Stimulated activated CD4-positive, alpha-beta T cell treated with anti-CD3 and anti-CD28 coated beads, Interleukin-1b, Interleukin-23, amount 100 ng/mL, for 1 hour (primary cell): Measurements from ENCODE around the gene COL8A1.
"Not testable (repeated sequence)": the region's sequence is repeated elsewhere in the genome, so short reads cannot be mapped to it uniquely, and the experiment has no call there.

Experiments
- DNase-seq, 2 donors: peaks; one replicate each; pipeline ENCODE4 v3.0.0-alpha.2; 2020; ENCODE audit warnings: low read depth in 2 of 2

COL8A1 gene

GRCh38 chr3:99799422-99799821 lies 161.0 kb downstream of the COL8A1 start:
- no peak for DNase-seq

DNA sequence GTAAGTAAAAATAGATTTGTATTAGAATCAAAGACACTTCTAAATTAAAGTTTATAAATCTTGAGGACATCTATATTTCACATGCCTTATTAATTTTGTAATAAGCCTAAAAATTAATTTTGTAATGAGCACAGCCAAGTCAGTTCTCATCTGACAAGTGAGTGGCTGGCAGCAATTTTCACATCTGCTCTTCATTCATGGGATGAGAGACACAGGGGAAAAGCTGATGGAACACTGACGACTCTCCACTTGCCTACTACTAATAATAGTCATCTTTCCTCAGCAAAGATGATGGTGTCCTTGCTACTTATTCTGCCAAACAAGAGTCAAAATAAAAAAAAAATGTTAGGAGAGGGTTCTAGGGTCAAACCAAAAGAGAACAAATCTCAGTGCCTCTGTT lies 164.9 kb downstream of the COL8A1 start:
- no peak for DNase-seq

DNA sequence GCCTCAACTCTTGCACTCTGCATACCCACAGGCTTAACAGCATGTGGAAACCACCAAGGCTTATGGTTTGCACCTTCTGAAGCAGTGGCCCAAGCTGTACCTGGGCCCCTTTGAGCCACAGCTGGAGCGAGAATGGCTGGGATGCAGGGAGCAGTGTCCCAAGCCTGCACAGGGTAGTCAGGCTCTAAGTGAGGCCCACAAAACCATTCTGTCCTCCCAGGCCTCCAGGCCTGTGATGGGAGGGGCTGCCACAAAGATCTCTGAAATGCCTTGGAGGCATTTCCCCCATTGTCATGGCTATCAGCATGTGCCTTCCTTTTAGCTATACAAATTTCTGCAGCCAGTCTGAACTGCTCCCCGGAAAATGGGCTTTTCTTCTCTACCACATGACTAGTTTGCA lies 166.8 kb downstream of the COL8A1 start:
- DNase-seq: no peak

- no peak for DNase-seq
These were observed 169.9 kb downstream of the COL8A1 start for GRCh38 chr3:99808163-99808794.

- DNase-seq: no peak
These were observed 171.2 kb downstream of the COL8A1 start for GRCh38 chr3:99809565-99809964.

- no peak for DNase-seq
These were observed 172.0 kb downstream of the COL8A1 start for GRCh38 chr3:99810403-99810802.

- no peak for DNase-seq
These were observed 178.6 kb downstream of the COL8A1 start for GRCh38 chr3:99817047-99817436.

GRCh38 chr3:99817437-99818240 lies 179.2 kb downstream of the COL8A1 start, which contains the start of gene CMSS1:
TSS of gene CMSS1 (plus strand) at chr3:99817862.
- DNase-seq: peak; percentile 80 to 96

GRCh38 chr3:99818818-99819217 lies 180.4 kb downstream of the COL8A1 start:
- no peak for DNase-seq

DNA sequence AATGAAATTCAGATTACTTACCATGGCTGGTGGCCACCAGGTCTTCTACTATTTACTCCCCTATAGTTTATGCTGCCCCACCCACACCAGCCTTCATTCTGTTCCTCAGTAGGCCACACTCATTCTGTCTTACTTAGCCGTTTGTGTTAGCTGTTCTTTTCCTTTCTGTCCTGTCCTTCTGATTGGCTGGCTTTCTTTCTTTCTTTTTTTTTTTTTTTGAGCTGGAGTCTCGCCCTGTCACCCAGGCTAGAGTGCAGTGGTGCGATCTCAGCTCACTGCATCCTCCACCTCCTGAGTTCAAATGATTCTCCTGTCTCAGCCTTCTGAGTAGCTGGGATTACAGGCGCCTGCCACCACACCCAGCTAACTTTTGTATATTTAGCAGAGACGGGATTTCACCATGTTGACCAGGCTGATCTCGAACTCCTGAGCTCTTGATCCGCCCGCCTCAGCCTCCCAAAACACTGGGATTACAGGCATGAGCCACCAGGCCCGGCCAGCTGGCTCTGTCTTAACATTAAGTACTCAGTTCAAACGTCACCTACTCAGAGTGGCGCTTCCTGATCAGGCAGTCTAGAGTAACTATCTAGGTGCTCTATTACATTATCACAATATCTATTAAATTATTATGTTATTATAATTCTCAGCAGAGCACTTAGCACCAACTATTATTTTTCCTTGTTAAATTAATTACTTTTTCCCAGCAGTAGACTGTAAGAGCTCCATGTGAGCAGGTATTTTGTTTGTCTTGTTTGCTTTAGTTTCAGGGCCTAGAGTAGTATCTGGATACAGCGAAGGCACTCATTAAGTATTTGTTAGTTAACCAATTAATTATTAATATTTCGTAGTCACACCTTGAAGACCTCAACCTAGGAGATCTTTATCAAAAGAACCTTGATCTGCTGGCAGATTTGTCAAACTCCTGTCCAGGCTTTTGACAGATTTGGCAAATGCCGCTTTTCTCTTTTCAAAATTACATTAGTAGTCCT lies 185.6 kb downstream of the COL8A1 start:
- DNase-seq: no peak

GRCh38 chr3:99825004-99825640 lies 186.7 kb downstream of the COL8A1 start:
- DNase-seq: no peak

DNA sequence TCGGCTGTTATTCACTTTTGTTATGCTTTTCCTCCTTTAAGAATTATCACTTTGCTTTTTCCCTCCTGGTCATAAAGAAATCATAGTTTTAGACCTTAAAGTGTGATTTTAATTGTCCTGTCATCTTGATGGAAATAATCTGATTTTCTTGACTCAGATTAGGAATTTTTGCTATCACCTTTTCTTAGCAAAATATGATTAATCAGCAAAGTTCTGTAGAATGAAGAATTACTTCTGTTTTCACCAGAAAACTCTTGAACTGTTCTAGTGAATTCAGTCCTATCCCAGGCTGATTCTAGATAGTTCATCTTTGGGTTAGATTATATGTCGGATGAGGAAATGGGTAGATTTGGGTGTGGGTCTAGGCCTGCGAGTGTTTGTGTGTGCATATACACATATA lies 191.4 kb downstream of the COL8A1 start:
- DNase-seq: no peak

GRCh38 chr3:99833617-99834205 lies 195.3 kb downstream of the COL8A1 start:
- no peak for DNase-seq

- DNase-seq: no peak
These were observed 196.0 kb downstream of the COL8A1 start for GRCh38 chr3:99834211-99834957.

GRCh38 chr3:99836681-99837080 lies 198.3 kb downstream of the COL8A1 start:
- DNase-seq: no peak

GRCh38 chr3:99837715-99838114 lies 199.3 kb downstream of the COL8A1 start:
- DNase-seq: no peak

DNA sequence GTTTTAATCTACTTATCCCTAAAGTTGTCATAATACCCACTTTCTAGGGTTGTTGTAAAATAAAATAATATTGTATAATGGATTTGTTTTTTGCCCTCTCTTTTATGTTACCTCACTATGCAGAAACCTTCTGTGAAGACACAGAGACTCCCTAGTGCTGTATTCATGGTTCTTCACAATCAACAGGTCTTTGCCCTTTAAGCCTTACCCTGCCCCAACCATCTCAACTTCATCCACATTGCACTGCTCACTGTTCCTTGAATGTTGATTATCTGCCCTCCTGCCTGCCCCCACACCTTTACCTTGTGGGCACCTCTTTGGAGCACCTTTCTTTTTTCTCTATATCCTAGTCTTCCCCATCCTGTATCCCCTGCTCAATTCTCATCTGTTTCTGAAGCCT lies 200.4 kb downstream of the COL8A1 start:
- DNase-seq: no peak

- no peak for DNase-seq
These were observed 201.2 kb downstream of the COL8A1 start for GRCh38 chr3:99839613-99840012.

- not testable (repeated sequence) for DNase-seq
These were observed 203.6 kb downstream of the COL8A1 start for GRCh38 chr3:99841949-99842348.

- no peak for DNase-seq
These were observed 204.6 kb downstream of the COL8A1 start for GRCh38 chr3:99842826-99843589.
